ENCODE results near the gene PPM1K. TPM values are rescaled to one million over a fixed set of nuclear protein-coding genes. Genes with fewer than 3 reads are reported as not detected.

Gene PPM1K
- total and polyA plus RNA-seq, 2 donors (not counting 3 experiments of a cell fraction or from before 2014, with no cell fraction given), result 4.0 to 8.6 TPM

DNA sequence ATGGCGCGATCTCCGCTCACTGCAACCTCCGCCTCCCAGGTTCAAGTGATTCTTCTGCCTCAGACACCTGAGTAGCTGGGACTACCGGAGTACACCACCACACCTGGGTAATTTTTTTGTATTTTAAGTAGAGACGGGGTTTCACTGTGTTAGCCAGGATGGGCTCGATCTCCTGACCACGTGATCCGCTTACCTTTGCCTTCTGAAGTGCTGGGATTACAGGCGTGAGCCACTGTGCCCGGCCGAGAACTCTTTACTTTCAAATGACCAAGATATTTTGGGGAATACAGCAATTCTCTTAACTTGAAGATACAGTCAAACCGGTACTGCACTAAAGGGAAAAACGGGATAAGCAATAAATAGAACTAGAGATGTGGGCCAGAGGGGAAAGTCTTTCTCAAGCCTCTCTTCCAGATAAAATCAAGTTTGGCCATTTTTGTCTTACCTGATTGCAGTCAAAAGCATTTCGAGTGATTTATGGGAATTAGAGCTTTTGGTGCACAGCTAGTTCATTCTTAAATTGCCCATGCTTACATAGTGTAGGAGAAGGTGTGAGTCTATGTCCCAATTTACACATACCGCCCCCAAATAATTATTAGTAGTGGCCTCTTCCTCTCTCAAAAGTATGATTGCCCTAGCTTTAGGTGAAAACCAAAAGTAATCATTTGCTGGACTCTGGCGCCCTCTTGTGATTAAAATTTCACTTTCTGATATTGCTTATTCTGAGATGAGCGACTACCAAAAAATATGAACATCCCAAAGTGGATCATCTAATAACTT lies 72.7 kb downstream of the PPM1K start:
- H3K4me2 ChIP-seq (ENCODE audit: insufficient read depth, low read length), result no peak overlapping the region
- H3K9me3 ChIP-seq (replicated peaks; ENCODE audit: control insufficient read depth, insufficient read depth, low read length), result no peaks in the 10 kb centered on the region
- no peak overlapping the region for H3K4me3 ChIP-seq (replicated peaks in 1 of 3; ENCODE audit: insufficient read depth in 1 of 3, low read depth in 1 of 3, low read length in 3 of 3)
- no peak overlapping the region for H2AFZ ChIP-seq (ENCODE audit: low read depth, low read length)
- FAIRE-seq (peak; percentile 83), DNase-seq (ENCODE audit: low read depth, low spot score) (peak; percentile 69)
- POLR2A ChIA-PET, result interaction anchor here (0.6 to 0.9 kb wide), 2 partner anchors 11 to 177 kb away, joined by 3 to 5 read pairs; no protein-coding TSS in a partner anchor
- H3K27ac ChIP-seq (ENCODE audit: insufficient read depth, low read depth, low read length), result no peak overlapping the region
- intact Hi-C loops (cut with micrococcal nuclease) (loop anchor here (1.0 kb wide), 6 partner anchors 156 to 532 kb away; no protein-coding TSS in a partner anchor), dilution Hi-C loops (cut with MboI; ENCODE audit: extremely low pct_ligation_motif_present, low sequenced_read_pairs) (no loop called here)
- no peaks in the 10 kb centered on the region for H3K4me1 ChIP-seq (ENCODE audit: control insufficient read depth, extremely low read depth, insufficient read depth, low read length)
- CTCF ChIA-PET, result interaction anchor here (0.6 to 10.6 kb wide), 55 partner anchors 8 to 1062 kb away, joined by 3 to 295 read pairs (median 4); partner anchors contain the start of genes ABCG2, HERC5, HERC6 and PPM1K
- H3K36me3 ChIP-seq (ENCODE audit: control insufficient read depth in 2 of 2, extremely low read depth in 1 of 2, insufficient read depth in 2 of 2, low read length in 2 of 2), result no peaks in the 10 kb centered on the region
- BruUV-seq (replicated peaks), result no TSS peak
- no peaks in the 10 kb centered on the region for H3K27me3 ChIP-seq (ENCODE audit: control insufficient read depth in 2 of 2, insufficient read depth in 2 of 2, low read length in 2 of 2)
- H3K79me2 ChIP-seq (ENCODE audit: control insufficient read depth, insufficient read depth, low read length), result no peaks in the 10 kb centered on the region
- TF ChIP-seq JUN (IDR thresholded peaks at IDR 0.05; ENCODE audit: borderline replicate concordance, insufficient read depth, insufficient read length, low read depth), result no peak
- TF ChIP-seq, protein P1, sequence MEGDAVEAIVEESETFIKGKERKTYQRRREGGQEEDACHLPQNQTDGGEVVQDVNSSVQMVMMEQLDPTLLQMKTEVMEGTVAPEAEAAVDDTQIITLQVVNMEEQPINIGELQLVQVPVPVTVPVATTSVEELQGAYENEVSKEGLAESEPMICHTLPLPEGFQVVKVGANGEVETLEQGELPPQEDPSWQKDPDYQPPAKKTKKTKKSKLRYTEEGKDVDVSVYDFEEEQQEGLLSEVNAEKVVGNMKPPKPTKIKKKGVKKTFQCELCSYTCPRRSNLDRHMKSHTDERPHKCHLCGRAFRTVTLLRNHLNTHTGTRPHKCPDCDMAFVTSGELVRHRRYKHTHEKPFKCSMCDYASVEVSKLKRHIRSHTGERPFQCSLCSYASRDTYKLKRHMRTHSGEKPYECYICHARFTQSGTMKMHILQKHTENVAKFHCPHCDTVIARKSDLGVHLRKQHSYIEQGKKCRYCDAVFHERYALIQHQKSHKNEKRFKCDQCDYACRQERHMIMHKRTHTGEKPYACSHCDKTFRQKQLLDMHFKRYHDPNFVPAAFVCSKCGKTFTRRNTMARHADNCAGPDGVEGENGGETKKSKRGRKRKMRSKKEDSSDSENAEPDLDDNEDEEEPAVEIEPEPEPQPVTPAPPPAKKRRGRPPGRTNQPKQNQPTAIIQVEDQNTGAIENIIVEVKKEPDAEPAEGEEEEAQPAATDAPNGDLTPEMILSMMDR (IDR thresholded peaks at IDR 0.05; ENCODE audit: extremely low read depth in 1 of 2, insufficient read depth in 1 of 2, low read depth in 1 of 2, low read length in 2 of 2), result peak; percentile 41 to 43
- no peaks in the 10 kb centered on the region for H3K9me1 ChIP-seq (replicated peaks; ENCODE audit: control insufficient read depth, extremely low read depth, insufficient read depth, low read length)
- H4K20me1 ChIP-seq (replicated peaks; ENCODE audit: control insufficient read depth, extremely low read depth, insufficient read depth, low read length), result no peaks in the 10 kb centered on the region
- no peak overlapping the region for H3K9ac ChIP-seq (replicated peaks; ENCODE audit: extremely low read depth, insufficient read depth, low read length)

DNA sequence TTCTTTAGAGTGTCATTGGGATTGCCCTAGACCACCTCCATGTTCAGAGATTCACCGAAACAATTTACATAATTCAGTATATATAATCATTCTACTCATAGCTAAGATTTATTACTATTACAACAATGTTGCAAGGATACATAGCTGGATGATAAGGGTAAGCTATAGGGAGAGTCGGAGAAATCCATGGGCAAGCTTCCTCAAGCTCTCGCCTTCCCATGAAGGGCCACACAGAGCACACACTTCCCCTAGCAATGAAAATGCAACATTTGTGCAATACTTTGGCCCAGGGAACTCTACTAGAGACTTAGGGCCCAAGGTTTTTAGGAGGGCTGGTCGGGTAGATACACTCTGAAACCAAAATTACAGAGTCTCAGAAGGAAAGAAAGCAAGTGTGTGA lies 76.2 kb downstream of the PPM1K start:
- H3K4me1 ChIP-seq (ENCODE audit: control insufficient read depth, extremely low read depth, insufficient read depth, low read length), result peaks cover 15% of the 10 kb centered on the region
- H3K9ac ChIP-seq (replicated peaks; ENCODE audit: extremely low read depth, insufficient read depth, low read length), result no peak overlapping the region
- ChIA-PET CTCF (interaction anchor here (1.0 to 10.6 kb wide), 5 partner anchors 134 to 356 kb away, joined by 3 to 295 read pairs (median 20); no protein-coding TSS in a partner anchor), POLR2A (no interaction called here)
- H4K20me1 ChIP-seq (replicated peaks; ENCODE audit: control insufficient read depth, extremely low read depth, insufficient read depth, low read length), result no peaks in the 10 kb centered on the region
- no peaks in the 10 kb centered on the region for H3K9me1 ChIP-seq (replicated peaks; ENCODE audit: control insufficient read depth, extremely low read depth, insufficient read depth, low read length)
- H3K9me3 ChIP-seq (replicated peaks; ENCODE audit: control insufficient read depth, insufficient read depth, low read length), result no peaks in the 10 kb centered on the region
- no peaks in the 10 kb centered on the region for H3K27me3 ChIP-seq (ENCODE audit: control insufficient read depth in 2 of 2, insufficient read depth in 2 of 2, low read length in 2 of 2)
- dilution Hi-C loops (cut with MboI; ENCODE audit: extremely low pct_ligation_motif_present, low sequenced_read_pairs), result no loop called here
- H3K79me2 ChIP-seq (ENCODE audit: control insufficient read depth, insufficient read depth, low read length), result no peaks in the 10 kb centered on the region
- no TSS peak for BruUV-seq (replicated peaks)
- H3K27ac ChIP-seq (ENCODE audit: insufficient read depth, low read depth, low read length), result no peak overlapping the region
- TF ChIP-seq, protein P2, sequence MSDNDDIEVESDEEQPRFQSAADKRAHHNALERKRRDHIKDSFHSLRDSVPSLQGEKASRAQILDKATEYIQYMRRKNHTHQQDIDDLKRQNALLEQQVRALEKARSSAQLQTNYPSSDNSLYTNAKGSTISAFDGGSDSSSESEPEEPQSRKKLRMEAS (IDR thresholded peaks at IDR 0.05; ENCODE audit: insufficient read depth, insufficient read length), result no peak
- TF ChIP-seq POLR2A (IDR thresholded peaks at IDR 0.05; ENCODE audit: low read depth, low read length), result no peak
- TF ChIP-seq MYC (IDR thresholded peaks at IDR 0.05; ENCODE audit: low read depth, low read length), result no peak
- TF ChIP-seq FOS (IDR thresholded peaks at IDR 0.05; ENCODE audit: borderline replicate concordance, insufficient read depth, low read length), result no peak
- TF ChIP-seq JUN (IDR thresholded peaks at IDR 0.05; ENCODE audit: borderline replicate concordance, insufficient read depth, insufficient read length, low read depth), result no peak
- no peak for TF ChIP-seq GATA2 (IDR thresholded peaks at IDR 0.05; ENCODE audit: insufficient read depth, insufficient read length, low read depth, low read length)
- TF ChIP-seq, protein P1 (IDR thresholded peaks at IDR 0.05; ENCODE audit: extremely low read depth in 1 of 2, insufficient read depth in 1 of 2, low read depth in 1 of 2, low read length in 2 of 2), result no peak
- TF ChIP-seq EZH2 (IDR thresholded peaks at IDR 0.05; ENCODE audit: borderline replicate concordance, low read depth, low read length, severe bottlenecking), result no peak
- TF ChIP-seq POLR2AphosphoS5 (IDR thresholded peaks at IDR 0.05; ENCODE audit: insufficient read depth, low read depth, low read length), result no peak
- DNase-seq (ENCODE audit: low read depth, low spot score) (no peak), FAIRE-seq (no peak)
- no peak overlapping the region for H2AFZ ChIP-seq (ENCODE audit: low read depth, low read length)
- no peaks in the 10 kb centered on the region for H3K36me3 ChIP-seq (ENCODE audit: control insufficient read depth in 2 of 2, extremely low read depth in 1 of 2, insufficient read depth in 2 of 2, low read length in 2 of 2)
- H3K4me2 ChIP-seq (ENCODE audit: insufficient read depth, low read length), result no peak overlapping the region
- H3K4me3 ChIP-seq (replicated peaks in 1 of 3; ENCODE audit: insufficient read depth in 1 of 3, low read depth in 1 of 3, low read length in 3 of 3), result no peak overlapping the region
- intact Hi-C loops (cut with micrococcal nuclease), result loop anchor here (10.0 kb wide), 1 partner anchor 553 kb away; the partner anchor contains the start of gene DMP1
